NCI-H510A (cell line): Measurements from ENCODE around the gene CCDC169.
"Not testable (repeated sequence)": the region's sequence is repeated elsewhere in the genome, so short reads cannot be mapped to it uniquely, and the experiment has no call there.

ENCODE experiments used
- DNase-seq: peaks from one replicate; lab custom pipeline; 2025; lab: John Stamatoyannopoulos, UW

CCDC169 gene

DNA sequence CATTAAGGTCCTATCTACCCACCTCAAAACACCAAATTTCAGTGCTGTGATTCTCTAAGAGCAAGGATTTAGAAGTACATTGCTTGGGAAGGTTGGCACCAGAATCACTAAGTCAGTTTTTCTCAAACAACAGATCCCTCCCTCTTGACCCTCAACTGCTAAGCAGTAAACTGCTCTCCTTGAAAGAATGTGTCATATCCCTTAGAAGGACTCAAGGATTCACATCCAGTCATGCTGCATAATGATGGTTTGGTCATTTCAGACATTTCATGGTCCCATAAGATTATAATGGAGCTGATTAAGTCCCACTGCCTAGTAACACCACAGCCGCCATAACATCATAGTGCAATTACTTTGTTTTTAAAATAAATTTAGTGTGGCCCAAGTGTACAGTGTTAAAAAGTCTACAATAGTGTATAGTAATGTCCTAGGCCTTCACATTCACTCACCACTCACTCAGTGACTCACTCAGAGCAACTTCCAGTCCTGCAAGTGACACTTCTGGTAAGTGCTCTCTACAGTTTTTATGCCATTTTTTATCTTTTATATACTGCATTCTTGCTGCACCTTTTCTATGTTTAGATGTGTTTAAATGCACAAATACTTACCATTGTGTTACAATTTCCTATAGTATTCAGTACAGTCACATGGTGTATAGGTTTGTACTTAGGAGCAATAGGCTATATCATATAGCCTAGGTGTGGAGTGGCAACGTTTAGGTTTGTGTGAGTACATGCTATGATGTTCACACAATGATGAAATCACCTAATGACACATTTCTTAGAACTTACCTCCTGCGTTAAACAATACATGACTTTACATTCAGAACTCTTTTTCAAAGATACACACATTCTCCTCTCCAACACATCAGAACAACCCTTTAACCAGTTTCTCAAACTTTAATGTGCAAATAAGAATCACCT, 15.7 kb upstream of the CCDC169 start:
- no peak for DNase-seq

GRCh38 chr13:36310417-36311108, 12.9 kb upstream of the CCDC169 start:
- DNase-seq, result no peak

- DNase-seq, result no peak
Observed at GRCh38 chr13:36302289-36302688, 4.7 kb upstream of the CCDC169 start.

DNA sequence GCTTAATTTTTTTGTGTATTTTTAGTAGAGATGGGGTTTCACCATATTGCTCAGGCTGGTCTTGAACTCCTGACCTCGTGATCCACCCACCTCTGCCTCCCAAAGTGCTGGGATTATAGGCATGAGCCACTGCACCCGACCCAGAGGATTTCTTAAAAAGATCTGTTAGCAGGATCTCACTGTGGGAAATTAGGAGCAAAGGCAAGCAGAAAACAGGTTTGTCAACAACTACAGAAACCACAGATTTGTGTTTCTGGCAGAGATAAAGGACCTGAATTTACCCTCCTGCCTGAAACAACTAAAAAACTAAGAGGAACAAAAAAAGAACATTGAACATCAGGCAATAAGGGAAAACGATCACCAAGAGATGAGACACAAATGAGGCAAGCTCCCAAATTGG, 1.9 kb upstream of the CCDC169 start:
- DNase-seq, result not testable (repeated sequence)

DNA sequence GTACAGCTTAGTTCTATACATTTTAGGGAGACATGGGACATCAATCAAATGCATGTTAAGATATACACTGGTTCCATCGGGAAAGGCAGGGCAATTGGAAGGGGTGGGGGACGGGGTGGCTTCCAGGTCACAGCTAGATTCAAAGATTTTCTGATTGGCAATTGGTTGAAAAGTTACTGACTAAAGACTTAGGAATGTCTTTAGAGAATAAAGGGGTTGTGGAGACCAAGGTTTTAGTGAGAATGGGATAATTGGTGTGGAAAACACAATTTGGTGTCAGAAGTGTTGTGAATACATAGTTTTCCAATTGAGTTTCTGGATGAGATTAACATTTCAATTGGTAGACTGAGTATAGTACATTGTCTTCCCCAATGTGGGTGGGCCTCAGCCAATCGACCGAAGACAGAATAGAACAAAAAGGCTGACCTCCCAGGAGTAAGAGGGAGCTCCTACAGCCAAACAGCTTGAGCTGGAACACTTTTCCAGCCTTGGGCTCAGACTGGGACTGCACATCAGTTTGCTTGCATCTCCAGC, 988 bp upstream of the CCDC169 start:
- no peak for DNase-seq

GRCh38 chr13:36294096-36294495, 3.5 kb downstream of the CCDC169 start:
- DNase-seq, result no peak

DNA sequence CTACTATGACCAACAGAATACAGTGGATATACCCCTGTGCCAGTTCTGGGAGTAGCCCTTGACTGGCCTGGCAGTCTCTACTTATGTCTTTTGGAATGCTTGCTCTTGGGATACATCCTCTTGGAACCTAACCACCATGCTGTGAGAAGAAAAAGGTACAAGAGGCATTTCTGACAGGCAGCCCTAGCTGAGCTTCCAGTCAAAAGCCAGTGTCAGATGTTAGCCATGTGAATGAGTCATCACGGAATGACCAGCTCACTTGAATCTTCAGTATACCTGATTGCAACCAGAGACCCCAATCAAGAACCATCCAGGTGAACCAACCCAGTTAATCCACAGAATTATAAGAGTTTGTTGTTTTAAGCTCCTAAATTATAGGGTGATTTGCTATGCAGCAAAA, 4.1 kb downstream of the CCDC169 start:
- DNase-seq, result no peak

GRCh38 chr13:36288794-36289391, 8.7 kb downstream of the CCDC169 start:
- DNase-seq, result no peak

DNA sequence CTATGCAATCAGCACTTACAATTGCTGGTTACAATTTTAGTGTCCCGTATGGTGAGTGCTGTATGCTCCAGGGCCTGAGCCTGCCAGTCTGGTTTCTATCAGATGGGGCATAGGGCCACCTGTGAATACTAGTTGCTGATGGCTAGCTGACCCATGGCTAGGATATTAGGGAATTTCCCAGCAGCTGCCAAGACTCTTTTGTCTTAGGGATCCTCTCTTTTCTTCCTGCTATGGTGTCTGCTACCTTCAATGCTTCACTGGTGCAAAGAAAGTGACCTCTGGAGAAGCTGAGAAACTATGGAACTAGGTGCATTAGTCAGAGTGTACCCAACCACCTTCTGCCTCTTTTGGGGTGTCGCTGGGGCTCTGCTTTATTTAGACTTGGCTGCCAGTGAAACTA, 11.6 kb downstream of the CCDC169 start:
- no peak for DNase-seq

GRCh38 chr13:36282821-36283432, 14.7 kb downstream of the CCDC169 start:
- no peak for DNase-seq

DNA sequence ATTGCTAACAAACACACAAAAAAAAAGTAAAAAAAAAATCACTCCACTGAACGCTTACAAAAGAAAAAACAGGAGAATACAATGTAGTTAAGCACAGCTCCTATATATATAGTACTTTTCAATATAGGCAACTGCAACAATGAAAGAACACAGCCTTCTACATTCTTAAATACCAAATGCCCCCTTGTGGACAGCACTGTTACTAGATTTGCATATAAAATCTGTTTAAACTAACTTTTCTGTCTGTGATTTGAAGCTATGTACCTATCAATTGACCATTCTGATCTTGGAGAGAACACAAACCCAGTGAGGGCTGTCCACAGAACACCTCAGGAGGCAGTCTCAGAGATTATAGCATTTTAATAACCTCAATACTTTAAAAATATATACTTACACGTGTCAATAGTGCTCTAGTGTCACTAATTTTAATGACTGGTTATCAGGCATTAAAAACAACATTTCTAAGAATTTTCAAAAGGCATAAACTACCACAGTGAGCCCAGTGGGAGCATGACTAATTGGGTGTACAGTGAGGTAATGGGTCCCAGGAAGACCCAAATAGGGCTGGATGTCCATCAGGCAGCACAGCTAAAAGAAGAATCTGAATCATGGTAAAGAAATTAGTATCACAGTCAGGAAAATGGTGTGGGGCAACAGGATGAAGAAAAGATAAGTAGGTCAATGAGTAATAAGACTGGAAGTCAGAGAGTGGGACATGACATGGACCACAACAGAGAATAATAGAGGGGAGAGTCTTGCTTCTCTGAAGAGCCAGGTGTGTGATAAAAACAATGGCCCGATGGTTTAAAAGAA, 22.2 kb downstream of the CCDC169 start:
- DNase-seq, result peak; percentile 47

DNA sequence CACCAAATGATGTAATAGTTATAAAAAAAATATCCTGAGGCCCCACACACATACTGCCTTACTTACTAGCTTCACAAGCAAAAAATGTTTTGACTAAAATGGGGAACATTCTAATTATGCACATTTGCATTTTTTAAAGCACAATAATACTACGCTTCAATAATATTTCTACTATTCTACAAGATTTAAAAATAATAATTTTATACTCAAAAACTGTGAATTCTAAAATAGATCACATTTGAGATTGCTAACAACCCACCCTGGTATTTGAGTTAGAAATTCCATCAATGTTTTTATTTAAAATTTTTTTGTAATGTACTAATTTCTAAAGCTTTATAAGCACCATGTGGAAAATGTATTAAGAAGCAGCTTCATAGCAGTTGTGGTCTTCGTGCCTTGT, 24.2 kb downstream of the CCDC169 start:
- no peak for DNase-seq

GRCh38 chr13:36261976-36262375, 35.6 kb downstream of the CCDC169 start:
- DNase-seq, result no peak

- no peak for DNase-seq
Observed at GRCh38 chr13:36261011-36261410, 36.6 kb downstream of the CCDC169 start.

DNA sequence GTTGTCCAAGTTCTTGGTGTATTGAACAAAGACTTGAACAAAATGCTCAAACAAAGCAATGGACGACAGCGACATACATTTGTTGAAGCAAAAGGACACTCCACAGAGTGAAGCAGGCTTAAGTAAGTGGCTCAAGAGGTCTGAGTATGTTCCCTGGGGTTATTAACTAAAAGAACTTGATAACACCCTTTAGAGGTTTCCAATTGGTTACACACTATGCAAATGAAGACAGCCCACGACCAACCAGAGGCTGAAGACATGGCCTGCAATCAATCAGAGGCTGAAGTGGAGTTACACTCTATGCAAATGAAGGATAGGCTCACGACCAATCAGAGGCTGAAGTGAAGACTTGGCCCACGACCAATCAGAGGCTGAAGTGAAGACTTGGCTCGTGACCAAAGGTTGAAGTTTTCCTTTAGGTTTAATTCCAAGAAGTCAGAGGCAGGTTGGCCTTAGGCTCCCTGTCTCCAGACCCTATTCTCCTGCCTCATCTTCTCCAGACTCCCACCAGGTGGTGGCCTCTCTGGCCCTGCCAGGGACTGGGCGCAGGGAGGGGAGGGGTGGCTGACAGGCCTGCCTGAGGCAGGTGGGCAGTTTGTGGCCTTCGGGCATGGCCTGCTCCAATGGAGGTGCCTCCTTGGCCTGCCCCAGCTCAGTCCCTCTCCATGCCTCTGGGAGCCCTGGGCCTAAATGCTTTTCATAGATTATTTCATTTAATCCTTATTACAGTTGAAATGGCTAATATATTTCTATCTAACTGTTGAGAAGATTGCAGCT, 38.1 kb downstream of the CCDC169 start:
- no peak for DNase-seq

DNA sequence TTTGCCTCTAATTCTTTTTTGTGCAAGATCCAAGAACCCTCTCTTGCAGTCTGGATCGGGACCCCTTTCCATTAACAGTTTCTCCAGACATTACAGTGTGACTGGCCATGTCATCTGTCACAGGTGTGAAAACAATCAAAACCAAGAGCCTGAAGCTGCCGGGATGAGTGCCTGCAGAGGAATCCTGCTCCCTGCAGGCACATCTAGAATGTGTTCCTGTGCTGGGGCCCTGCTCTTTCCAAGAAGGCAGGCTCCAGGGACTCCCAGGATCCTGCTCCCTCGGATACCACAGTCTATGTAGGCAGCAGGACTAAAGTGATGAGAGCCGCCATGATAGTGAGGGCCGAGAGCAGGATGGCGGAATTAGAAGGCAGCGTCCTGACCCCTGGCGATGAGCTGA, 38.8 kb downstream of the CCDC169 start:
- no peak for DNase-seq

- no peak for DNase-seq
Observed at GRCh38 chr13:36251526-36251925, 46.1 kb downstream of the CCDC169 start.

- no peak for DNase-seq
Observed at GRCh38 chr13:36251017-36251416, 46.6 kb downstream of the CCDC169 start.

GRCh38 chr13:36248700-36249099, 48.9 kb downstream of the CCDC169 start:
- DNase-seq, result no peak

DNA sequence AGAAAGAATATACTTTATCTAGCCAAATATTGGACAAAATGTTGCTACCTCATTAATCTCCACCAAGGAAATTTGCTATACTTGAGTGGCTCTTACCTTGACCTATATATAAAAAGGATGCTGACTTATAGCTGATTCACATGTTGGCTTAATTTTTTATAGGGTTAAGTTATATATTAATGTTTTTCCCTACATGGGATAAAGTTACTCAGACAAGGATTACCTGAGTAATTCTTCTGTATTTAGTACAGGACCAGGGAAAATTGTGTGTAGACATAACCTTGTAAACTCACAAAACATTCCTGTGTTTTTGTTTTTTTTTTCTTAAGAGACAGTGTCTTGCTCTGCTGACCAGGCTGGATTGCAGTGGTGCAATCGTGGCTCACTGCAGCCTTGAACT, 52.6 kb downstream of the CCDC169 start:
- no peak for DNase-seq

- no peak for DNase-seq
Observed at GRCh38 chr13:36244073-36244472, 53.5 kb downstream of the CCDC169 start.
